RCC 7860 (cell line): ENCODE data around the gene VMP1.

Experiments
- DNase-seq: peaks from one replicate; pipeline ENCODE4 v3.0.0-alpha.2; 2015; ENCODE audit warnings: low spot score
- FAIRE-seq: peaks from 2 replicates; lab custom pipeline; 2012; peaks lifted over from hg19 to GRCh38; lab: Jason Lieb, UNC

The VMP1 gene

GRCh38 chr17:59707971-59708430, 547 bp downstream of the VMP1 start:
- FAIRE-seq (no peak), DNase-seq (no peak)

- no peak for DNase-seq
- FAIRE-seq, result no peak
Observed at GRCh38 chr17:59711936-59712335, 4.5 kb downstream of the VMP1 start.

DNA sequence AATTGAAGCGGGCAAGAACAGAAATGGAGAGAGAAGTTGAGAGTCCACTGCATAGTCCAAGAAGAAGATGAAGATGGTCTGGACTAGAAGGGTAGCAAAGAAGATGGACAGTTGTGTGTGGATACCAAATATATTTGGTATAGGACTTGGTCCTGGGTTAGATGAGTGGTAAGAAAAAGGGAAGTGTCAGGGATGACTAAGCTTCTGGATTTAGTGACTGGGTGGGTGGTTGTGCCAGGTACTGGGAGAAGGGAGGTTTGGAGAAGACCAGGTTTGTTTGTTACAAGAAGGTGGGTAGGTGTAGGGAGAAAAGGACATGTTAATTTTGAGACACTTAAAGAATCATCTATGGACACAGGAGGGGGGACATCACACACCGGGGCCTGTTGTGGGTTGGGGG, 5.4 kb downstream of the VMP1 start:
- FAIRE-seq (no peak), DNase-seq (no peak)

DNA sequence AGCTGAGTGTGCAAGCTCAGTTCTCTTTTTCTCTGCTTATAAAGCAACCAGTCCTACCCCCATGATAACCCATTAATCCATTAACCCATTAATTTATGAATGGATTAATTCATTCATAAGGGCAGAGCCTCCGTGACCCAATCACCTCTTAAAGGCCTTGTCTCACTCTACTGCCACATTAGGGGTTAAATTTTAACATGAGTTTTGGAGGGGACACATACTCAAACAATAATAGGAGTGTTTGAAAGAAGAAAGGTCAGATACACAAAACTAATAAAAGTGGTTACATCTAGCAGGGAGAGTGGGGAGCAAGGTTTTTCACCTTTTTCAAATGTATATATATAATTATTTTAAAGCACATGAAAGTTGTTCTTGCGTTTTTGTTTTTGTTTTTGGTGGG, 6.8 kb downstream of the VMP1 start:
- FAIRE-seq, result no peak

DNA sequence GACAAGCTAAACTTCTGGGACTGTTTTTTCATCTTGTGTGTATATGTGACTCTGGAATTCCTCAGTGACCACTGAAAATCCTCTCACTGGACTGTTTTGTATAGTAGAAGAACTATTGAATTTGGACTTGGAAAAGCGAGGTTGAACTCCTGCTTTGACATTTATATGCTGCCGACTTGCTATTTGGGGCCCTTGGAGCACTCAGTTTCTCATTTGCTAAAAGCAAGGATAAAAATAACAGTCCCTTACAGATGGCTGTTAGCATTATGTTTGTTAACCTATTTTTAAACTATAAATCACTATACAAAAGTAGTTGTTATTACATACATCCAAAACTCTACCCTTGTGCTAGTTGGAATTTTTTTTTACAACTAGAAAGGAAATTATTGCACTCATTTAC, 9.0 kb downstream of the VMP1 start:
- DNase-seq, result no peak
- FAIRE-seq, result no peak

More for the DNA sequence above, 6.8 kb downstream of the VMP1 start:
- no peak for DNase-seq

DNA sequence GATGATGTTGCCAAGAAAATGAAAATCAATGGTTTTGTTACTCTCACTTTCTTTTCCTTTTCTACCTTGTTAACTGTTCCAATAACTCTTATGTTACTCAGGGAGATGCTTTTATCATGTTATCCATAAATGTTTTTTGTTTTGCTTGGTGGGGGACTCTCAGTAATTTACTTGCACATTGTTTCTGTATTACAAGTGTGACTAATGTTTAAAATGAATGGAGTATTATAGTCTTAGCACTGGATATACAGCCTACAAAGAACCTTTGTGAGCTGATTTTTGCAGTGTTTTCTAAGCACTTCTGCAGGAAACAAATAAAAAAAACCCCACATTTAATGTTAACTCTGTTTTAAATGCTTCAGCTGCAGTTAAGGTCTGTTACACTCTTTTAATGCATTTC, 12.1 kb downstream of the VMP1 start:
- FAIRE-seq, result no peak
- DNase-seq, result no peak

GRCh38 chr17:59722623-59723022, 15.2 kb downstream of the VMP1 start:
- no peak for FAIRE-seq
- no peak for DNase-seq

DNA sequence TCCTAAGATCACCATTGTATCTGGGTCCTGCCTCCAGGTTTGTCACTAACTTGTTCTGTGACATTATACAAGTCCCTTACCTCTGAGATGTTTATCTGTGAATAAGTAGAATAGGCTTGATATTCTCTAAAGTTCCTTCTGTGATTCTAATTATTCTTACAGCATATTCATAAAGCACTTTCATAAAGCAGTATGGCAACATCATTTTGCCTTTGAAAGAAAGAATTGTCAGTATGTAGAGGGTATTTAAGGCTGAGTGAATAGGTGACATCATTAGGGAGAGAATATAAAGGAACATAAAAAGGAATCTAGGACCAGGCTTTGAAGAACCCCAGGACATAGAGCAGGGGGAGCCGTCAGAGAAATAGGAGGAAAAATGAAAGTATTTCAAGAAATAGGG, 15.6 kb downstream of the VMP1 start:
- FAIRE-seq, result no peak
- DNase-seq, result no peak

- FAIRE-seq, result no peak
- DNase-seq, result no peak
Observed at GRCh38 chr17:59723607-59724006, 16.2 kb downstream of the VMP1 start.

DNA sequence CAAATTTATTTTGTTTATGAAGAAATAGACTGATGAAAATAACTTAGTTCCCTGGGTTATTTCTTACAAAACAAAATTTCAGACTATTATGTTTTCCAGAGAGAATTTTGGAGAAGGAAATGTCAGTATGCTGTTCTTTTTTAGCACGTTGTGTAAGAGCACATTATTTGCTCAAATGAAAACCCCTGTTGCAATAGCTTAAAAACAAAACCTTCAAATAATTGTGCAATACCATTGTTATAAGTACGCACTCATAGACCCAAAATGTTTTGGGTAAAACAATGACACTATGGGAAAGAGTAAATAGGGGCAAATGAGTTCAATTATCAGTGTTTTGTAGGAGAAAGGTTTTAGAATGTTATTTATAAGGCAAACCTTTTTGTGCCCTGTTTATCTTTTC, 18.2 kb downstream of the VMP1 start:
- DNase-seq (no peak), FAIRE-seq (no peak)

DNA sequence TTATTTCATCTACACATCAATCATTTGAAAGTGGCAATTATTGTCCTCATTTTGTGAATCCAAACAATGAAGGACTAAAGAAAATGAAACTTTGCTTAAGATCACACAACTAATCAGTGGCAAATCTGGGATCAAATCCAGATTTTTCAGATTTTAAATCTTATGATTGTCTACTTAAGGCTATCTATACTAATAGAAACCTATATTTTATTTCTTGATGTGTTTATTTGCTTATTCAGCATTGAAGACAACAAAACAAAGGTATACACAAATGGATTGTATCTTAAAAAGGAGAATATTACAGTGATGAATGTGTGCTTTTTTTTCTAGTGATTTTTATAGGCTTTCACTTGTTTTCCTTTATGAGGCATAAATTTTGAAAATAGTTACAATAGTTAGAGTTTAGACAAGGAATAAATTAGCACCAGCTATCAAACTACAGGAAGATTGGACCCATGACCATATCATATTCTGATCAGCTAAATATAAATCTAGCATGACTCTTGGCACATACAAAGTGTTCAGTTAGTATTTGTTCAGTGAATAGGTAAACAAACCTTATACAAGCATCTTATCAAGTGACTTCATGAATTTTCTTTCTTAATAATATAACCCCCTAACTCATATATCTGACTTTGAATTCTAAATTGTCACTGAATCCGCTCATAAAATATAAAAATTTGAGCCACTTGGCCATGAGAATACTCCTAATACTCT, 20.5 kb downstream of the VMP1 start:
- DNase-seq, result no peak
- FAIRE-seq, result no peak

DNA sequence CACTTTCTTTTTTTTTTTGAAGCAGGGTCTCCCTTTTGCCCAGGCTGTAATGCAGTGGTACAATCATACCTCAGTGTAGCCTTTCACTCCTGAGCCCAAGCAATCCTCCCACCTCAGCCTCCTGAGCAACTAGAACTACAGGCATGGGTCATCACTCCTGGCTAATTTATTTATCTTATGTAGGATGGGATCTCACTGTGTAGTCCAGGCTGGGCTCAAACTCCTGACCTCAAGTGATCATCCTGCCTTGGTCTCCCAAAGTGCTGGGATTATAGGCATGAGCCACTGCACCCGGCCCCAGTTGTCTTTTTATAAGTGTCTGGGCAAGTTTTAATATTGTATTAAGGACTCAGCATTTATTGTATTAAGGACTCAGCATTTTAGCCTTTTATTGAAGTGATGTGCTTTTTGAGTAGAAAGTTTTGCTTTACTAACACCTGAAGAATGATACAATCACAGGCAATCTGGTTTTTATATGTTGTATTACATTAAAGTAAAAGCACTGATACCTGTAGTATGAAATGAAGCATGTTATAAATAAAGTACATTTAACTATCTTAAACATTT, 22.9 kb downstream of the VMP1 start:
- DNase-seq, result no peak
- no peak for FAIRE-seq

- DNase-seq (no peak), FAIRE-seq (no peak)
Observed at GRCh38 chr17:59733697-59734096, 26.2 kb downstream of the VMP1 start.

DNA sequence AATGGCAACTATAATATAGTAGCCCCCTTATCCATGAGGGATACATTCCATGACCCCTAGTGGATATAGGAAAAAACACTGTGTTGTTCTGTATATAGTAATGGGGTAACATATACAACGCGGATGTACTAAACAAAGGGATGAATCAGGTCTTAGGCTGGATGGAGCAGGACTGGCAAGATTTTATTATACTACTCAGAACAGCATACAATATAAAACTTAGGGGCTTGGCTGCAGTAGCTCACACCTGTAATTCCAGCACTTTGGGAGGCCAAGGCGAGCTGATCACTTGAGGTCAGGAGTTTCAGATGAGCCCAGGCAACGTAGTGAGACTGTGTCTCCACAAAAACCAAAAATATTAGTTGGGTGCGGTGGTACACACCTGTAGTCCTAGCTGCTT, 26.8 kb downstream of the VMP1 start:
- no peak for DNase-seq
- FAIRE-seq, result no peak

GRCh38 chr17:59737324-59737723, 29.9 kb downstream of the VMP1 start:
- no peak for FAIRE-seq
- no peak for DNase-seq

GRCh38 chr17:59743842-59744241, 36.4 kb downstream of the VMP1 start:
- no peak for DNase-seq
- no peak for FAIRE-seq

DNA sequence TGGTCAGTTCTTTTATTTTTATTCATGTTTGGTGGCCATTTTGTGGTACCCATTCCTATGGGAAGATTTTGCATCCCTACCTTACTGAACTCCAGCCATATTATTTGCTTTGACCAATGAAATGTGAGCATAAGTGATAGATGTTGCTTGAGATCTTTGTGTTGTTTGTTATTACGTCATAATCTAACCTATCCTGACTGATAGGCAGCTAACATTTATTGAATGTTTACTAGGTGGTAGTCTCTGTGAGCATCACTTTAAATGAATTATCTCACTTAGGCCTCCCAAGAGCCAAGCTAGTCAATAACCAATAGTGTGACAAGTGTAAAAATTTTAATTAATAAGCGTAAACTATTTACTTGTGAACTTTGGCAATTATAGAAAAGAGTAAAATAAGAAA, 37.6 kb downstream of the VMP1 start:
- FAIRE-seq, result no peak

DNA sequence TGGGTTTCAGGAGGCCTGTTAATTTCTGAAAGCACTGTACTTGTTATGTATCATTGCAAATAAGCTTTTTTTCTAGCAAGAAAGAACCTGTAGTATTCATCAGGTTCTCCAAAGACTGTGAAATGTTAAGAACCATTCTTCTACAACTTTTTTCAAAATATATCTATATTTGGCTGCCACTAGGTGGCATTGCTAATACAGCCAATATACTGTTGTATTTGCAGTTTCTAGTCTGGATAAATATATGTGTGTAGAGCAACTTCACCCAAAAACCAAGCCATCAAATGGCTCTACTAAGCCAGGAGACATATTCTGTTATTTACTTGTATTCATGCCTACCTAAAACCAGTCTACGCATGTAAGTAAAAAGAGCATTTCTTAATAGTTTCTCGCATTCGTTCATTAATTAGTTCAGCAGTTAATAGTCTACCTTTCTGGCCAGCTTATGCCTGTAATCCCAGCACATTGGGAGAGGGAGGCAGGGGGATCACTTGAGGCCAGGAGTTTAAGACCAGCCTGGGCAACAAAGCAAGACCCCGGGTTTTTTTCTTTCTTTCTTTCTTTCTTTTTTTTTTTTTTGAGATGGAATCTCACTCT, 39.5 kb downstream of the VMP1 start:
- peak; percentile 62 for FAIRE-seq
- DNase-seq, result peak; percentile 40

More for the DNA sequence above, 37.6 kb downstream of the VMP1 start:
- DNase-seq, result peak; percentile 2

DNA sequence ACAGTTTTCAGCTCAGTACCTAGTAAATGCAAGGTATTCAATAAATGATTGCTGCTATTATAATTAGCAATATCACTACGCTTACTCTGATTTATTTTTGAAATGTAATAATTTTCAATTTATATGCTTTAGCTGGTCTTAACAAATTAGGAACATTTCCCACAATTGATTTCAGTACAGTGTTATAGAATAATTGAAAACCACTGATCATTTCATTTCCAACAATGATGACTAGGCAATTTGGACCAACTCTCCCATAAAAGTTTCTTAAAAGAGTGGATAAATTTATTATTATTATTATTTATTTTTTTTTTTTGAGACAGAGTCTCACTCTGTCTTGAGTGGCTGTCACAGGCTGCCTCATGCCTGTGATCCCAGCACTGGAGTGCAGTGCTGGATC, 41.1 kb downstream of the VMP1 start:
- no peak for FAIRE-seq

GRCh38 chr17:59751955-59752413, 44.5 kb downstream of the VMP1 start:
- DNase-seq (no peak), FAIRE-seq (no peak)

More for the DNA sequence above, 41.1 kb downstream of the VMP1 start:
- no peak for DNase-seq

GRCh38 chr17:59752446-59752845, 45.0 kb downstream of the VMP1 start:
- FAIRE-seq, result no peak
- DNase-seq, result no peak

DNA sequence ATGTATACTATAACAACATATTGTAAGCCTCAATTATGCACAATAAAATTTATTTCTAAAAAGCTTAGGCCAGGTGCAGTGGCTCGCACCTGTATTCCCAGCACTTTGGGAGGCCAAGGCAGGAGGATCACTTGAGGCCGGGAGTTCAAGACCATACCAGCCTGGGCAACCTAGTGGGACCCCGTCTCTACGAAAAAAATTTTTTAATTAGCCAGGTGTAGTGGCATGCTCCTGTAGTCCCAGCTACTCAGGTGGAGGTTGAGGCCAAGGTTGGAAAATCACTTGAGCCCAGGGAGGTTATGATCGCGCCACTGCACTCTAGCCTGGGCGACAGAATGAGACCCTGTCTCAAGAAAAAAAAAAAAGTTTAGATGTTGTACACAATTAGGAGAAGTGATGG, 45.5 kb downstream of the VMP1 start:
- DNase-seq, result no peak
- FAIRE-seq, result no peak
